Fibroblast of the conjunctiva (primary cell): Measurements from ENCODE around the gene LRRC47.
A peak's percentile ranks its signal among the peaks of the same experiment; 100 is the strongest.

Experiments used
- DNase-seq: peaks from one replicate; pipeline ENCODE4 v3.0.0-alpha.2; 2010; ENCODE audit warnings: low read depth

LRRC47 gene

GRCh38 chr1:3747522-3747848, 48.8 kb downstream of the LRRC47 start:
- no peak for DNase-seq

GRCh38 chr1:3746830-3747521, 49.3 kb downstream of the LRRC47 start:
- peak; percentile 40 for DNase-seq

GRCh38 chr1:3746389-3746829, 49.9 kb downstream of the LRRC47 start:
- DNase-seq = no peak

- no peak for DNase-seq
Observed at GRCh38 chr1:3745590-3746381, 50.5 kb downstream of the LRRC47 start.

- DNase-seq = no peak
Observed at GRCh38 chr1:3745071-3745470, 51.2 kb downstream of the LRRC47 start.

GRCh38 chr1:3744646-3745045, 51.7 kb downstream of the LRRC47 start:
- no peak for DNase-seq

GRCh38 chr1:3743826-3744225, 52.5 kb downstream of the LRRC47 start:
- DNase-seq = no peak

GRCh38 chr1:3743421-3743820, 52.9 kb downstream of the LRRC47 start:
- DNase-seq = no peak

- no peak for DNase-seq
Observed at GRCh38 chr1:3742439-3743298, 53.6 kb downstream of the LRRC47 start.

- DNase-seq = no peak
Observed at GRCh38 chr1:3741566-3742438, 54.5 kb downstream of the LRRC47 start.

- DNase-seq = no peak
Observed at GRCh38 chr1:3740752-3741151, 55.5 kb downstream of the LRRC47 start.

GRCh38 chr1:3740042-3740441, 56.3 kb downstream of the LRRC47 start:
- no peak for DNase-seq

GRCh38 chr1:3738943-3739342, 57.4 kb downstream of the LRRC47 start:
- DNase-seq = no peak

GRCh38 chr1:3736708-3737107, 59.6 kb downstream of the LRRC47 start:
- DNase-seq = no peak

- DNase-seq = no peak
Observed at GRCh38 chr1:3736131-3736561, 60.2 kb downstream of the LRRC47 start.

- DNase-seq = no peak
Observed at GRCh38 chr1:3735688-3736087, 60.6 kb downstream of the LRRC47 start.

- DNase-seq = no peak
Observed at GRCh38 chr1:3735027-3735681, 61.1 kb downstream of the LRRC47 start.

GRCh38 chr1:3734602-3735001, 61.7 kb downstream of the LRRC47 start:
- no peak for DNase-seq

- DNase-seq = no peak
Observed at GRCh38 chr1:3733883-3734589, 62.3 kb downstream of the LRRC47 start.

- DNase-seq = no peak
Observed at GRCh38 chr1:3733094-3733882, 63.0 kb downstream of the LRRC47 start.
